Activated CD4-positive, alpha-beta T cell treated with anti-CD3 and anti-CD28 coated beads, Interleukin-2, amount 50 U/mL, for 4 hours (primary cell): Measurements from ENCODE around the gene TERB2.
"Not testable (repeated sequence)": the region's sequence is repeated elsewhere in the genome, so short reads cannot be mapped to it uniquely, and the experiment has no call there.

Source experiments
- DNase-seq, 2 experiments: peaks; one replicate each; pipeline ENCODE4 v3.0.0-alpha.2; 2020

The TERB2 gene

GRCh38 chr15:44956388-44956787, at the start of gene TERB2:
TERB2 (plus strand) TSS chr15:44956687; CDS start chr15:44956719, 32 bp downstream.
- DNase-seq, result no peak

GRCh38 chr15:44909423-44909822, 47.1 kb upstream of the TERB2 start:
- no peak for DNase-seq

- no peak for DNase-seq
These were observed 45.4 kb upstream of the TERB2 start for GRCh38 chr15:44910981-44911625.

- DNase-seq, result not testable (repeated sequence)
These were observed 44.3 kb upstream of the TERB2 start for GRCh38 chr15:44912186-44912585.

GRCh38 chr15:44912974-44913448, 43.5 kb upstream of the TERB2 start:
- DNase-seq, result not testable (repeated sequence)

- no peak for DNase-seq
These were observed 38.4 kb upstream of the TERB2 start for GRCh38 chr15:44918136-44918535.

GRCh38 chr15:44928658-44929057, 27.8 kb upstream of the TERB2 start:
- DNase-seq, result not testable (repeated sequence)

GRCh38 chr15:44930283-44930682, 26.2 kb upstream of the TERB2 start:
- not testable (repeated sequence) for DNase-seq

GRCh38 chr15:44958302-44958701, 1.8 kb downstream of the TERB2 start:
- DNase-seq, result not testable (repeated sequence)

GRCh38 chr15:44968475-44968874, 12.0 kb downstream of the TERB2 start:
- no peak for DNase-seq

- no peak for DNase-seq
These were observed 14.5 kb downstream of the TERB2 start for GRCh38 chr15:44971036-44971435.

GRCh38 chr15:44976183-44976582, 19.7 kb downstream of the TERB2 start:
- not testable (repeated sequence) for DNase-seq

GRCh38 chr15:44977781-44978180, 21.3 kb downstream of the TERB2 start:
- DNase-seq, result not testable (repeated sequence)

GRCh38 chr15:44979617-44980339, 23.3 kb downstream of the TERB2 start:
- DNase-seq, result not testable (repeated sequence)

- DNase-seq, result not testable (repeated sequence)
These were observed 27.7 kb downstream of the TERB2 start for GRCh38 chr15:44984144-44984543.

GRCh38 chr15:44986346-44987055, 30.0 kb downstream of the TERB2 start:
- DNase-seq, result not testable (repeated sequence)

- DNase-seq, result not testable (repeated sequence)
These were observed 31.2 kb downstream of the TERB2 start for GRCh38 chr15:44987711-44988110.

GRCh38 chr15:44988184-44988869, 31.8 kb downstream of the TERB2 start:
- not testable (repeated sequence) for DNase-seq

GRCh38 chr15:44988870-44989219, 32.4 kb downstream of the TERB2 start:
- DNase-seq, result not testable (repeated sequence)

- DNase-seq, result not testable (repeated sequence)
These were observed 41.1 kb downstream of the TERB2 start for GRCh38 chr15:44997632-44998031.

- no peak for DNase-seq
These were observed 42.6 kb downstream of the TERB2 start for GRCh38 chr15:44999105-44999504.

- DNase-seq, result not testable (repeated sequence)
These were observed 44.7 kb downstream of the TERB2 start for GRCh38 chr15:45001180-45001579.
